Natural killer cell (primary cell): Measurements from ENCODE around the gene LY6G6F. TPM values are rescaled to one million over a fixed set of nuclear protein-coding genes. Genes with fewer than 3 reads are reported as not detected.
A peak's percentile ranks its signal among the peaks of the same experiment; 100 is the strongest.

Source experiments
- ATAC-seq, 3 donors: fragments of 150-1000 bp in 2 of 3; fragments of 200-7000 bp in 1 of 3; cut with Tn5 transposase; 1 replicate in 1 of 3; 2 replicates in 2 of 3; pipeline ENCODE4 v1.10.0; 2021; ENCODE audit warnings: mild to moderate bottlenecking in 2 of 3, moderate library complexity in 2 of 3
- DNase-seq, 2 donors: peaks; one replicate each; pipeline versions ENCODE4 v3.0.0 to v3.0.0-alpha.2; 2013 to 2021; ENCODE audit warnings: mixed read lengths in 1 of 2
- H3K27ac ChIP-seq: one replicate; pipeline ENCODE4 v1.5.1; 2013; ENCODE audit warnings: mild to moderate bottlenecking, low read length
- H3K27me3 ChIP-seq: one replicate; pipeline ENCODE4 v1.6.1; 2013; ENCODE audit warnings: low read length; ENCODE audit not compliant: control insufficient read depth, insufficient read depth
- H3K36me3 ChIP-seq: one replicate; pipeline ENCODE4 v1.6.1; 2013; ENCODE audit warnings: low read length; ENCODE audit not compliant: control insufficient read depth, insufficient read depth
- H3K4me1 ChIP-seq: one replicate; pipeline ENCODE4 v1.6.1; 2013; ENCODE audit warnings: low read length; ENCODE audit not compliant: control insufficient read depth, insufficient read depth
- H3K4me3 ChIP-seq: one replicate; pipeline ENCODE4 v1.5.1; 2013; ENCODE audit warnings: low read length
- H3K9me3 ChIP-seq: one replicate; pipeline ENCODE4 v1.6.1; 2013; ENCODE audit warnings: low read length; ENCODE audit not compliant: control insufficient read depth, insufficient read depth
- H3K27ac Mint-ChIP-seq, 2 donors: one replicate each; pipeline ENCODE4 v1.8.0; 2022; ENCODE audit warnings: mild to moderate bottlenecking in 2 of 2, mixed read lengths in 2 of 2, moderate library complexity in 1 of 2
- H3K27me3 Mint-ChIP-seq, 2 donors: one replicate each; pipeline ENCODE4 v1.8.0; 2022; ENCODE audit warnings: low read depth in 2 of 2, mixed read lengths in 2 of 2
- H3K36me3 Mint-ChIP-seq: one replicate; pipeline ENCODE4 v1.8.0; 2022; ENCODE audit warnings: mixed read lengths
- H3K4me1 Mint-ChIP-seq, 2 donors: one replicate each; pipeline ENCODE4 v1.8.0; 2022; ENCODE audit warnings: mixed read lengths in 2 of 2
- H3K4me3 Mint-ChIP-seq: one replicate; pipeline ENCODE4 v1.8.0; 2022; ENCODE audit warnings: mild to moderate bottlenecking, moderate library complexity, mixed read lengths
- H3K9me3 Mint-ChIP-seq, 2 donors: one replicate each; pipeline ENCODE4 v1.8.0; 2022; ENCODE audit warnings: mixed read lengths in 2 of 2
- WGBS: methylation state at CpG from one replicate; pipeline ENCODE4 v1.1.7; 2013; ENCODE audit warnings: missing lambda C conversion rate; ENCODE audit not compliant: insufficient coverage; 5-methylcytosine and 5-hydroxymethylcytosine counted together
- intact Hi-C: fragments of 100-400 bp; cut with micrococcal nuclease; formaldehyde crosslinking; loops from one replicate; pipeline ENCODE4 v1.14.2; 2022
- total RNA-seq, 4 donors: library from RNA; stranded (reverse); fragments of 120-200 nt in 1 of 4; gene quantifications; one replicate each; pipeline versions ENCODE4 v1.2.3 to v1.2.4, GENCODE V29; 2013 to 2022
- TF ChIP-seq, protein P1 (sequence below): fragments of 200-600 bp; IDR thresholded peaks from one replicate; pipeline ENCODE4 v1.8.0; 2022; ENCODE audit warnings: antibody characterized with exemption

Gene LY6G6F
- total RNA-seq, 3 donors from 2014 or later (not counting 1 experiment from before 2014, with no cell fraction given) = 0.97 to 3.2 (median 1.4) TPM

DNA sequence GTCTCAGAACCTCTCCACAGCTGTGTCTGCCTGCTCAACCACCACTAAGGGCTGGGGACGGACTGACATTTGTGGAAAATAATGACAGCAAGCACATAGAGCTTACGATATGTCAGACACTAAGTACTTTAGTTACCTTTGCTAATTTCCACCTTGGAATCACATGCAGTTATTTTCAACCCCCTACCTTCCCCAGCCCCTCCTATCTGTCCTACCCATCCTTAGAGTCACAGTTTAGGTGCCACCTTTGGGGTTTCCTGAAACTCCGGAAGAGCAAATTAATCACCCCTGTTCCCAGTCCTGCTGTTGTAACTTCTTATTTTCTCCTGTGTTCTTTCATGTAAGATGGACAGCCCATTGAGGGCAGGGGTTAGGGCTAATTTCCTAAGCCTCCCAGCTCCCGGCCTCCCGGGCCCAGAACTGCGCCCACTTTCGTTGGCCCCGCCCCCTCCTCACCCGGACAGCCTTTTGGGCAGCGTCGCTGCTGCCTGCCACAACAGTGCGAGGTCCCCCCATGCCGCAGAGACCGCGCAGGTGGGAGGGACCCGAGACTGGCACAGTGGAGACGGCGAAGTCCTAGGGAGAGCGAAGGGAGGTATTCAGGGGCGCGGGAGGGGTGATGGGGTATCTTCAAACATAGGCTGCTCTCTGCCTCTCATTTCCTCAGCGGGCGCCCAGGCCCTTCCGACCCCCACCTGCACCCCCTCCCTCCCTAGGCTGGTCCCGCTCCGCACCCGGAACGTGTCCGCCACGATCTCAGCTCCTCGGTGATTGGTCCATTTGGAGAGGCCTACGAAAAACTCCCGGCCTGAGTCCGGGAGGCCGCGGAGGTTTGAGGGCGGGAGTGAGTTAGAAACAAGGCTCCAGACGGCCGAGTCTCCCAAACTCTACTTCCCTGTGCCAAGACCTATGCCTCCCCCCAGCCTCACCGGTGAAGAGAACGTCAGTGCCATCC, 21.3 kb downstream of the LY6G6F start:
- no peaks in the 10 kb centered on the region for H3K27me3 Mint-ChIP-seq
- peak overlapping the region; percentile 90 to 91 for H3K27ac Mint-ChIP-seq
- peak overlapping the region; percentile 97 for H3K4me3 Mint-ChIP-seq
- peaks cover 56 to 70% of the 10 kb centered on the region in 2 donors for H3K4me1 Mint-ChIP-seq
- H3K36me3 ChIP-seq = peaks cover 36% of the 10 kb centered on the region
- ATAC-seq (peak in 1 of 3 donors; percentile 18), DNase-seq (peak in 1 of 2 donors; percentile 42)
- H3K9me3 Mint-ChIP-seq = no peaks in the 10 kb centered on the region
- H3K4me3 ChIP-seq = no peak overlapping the region
- WGBS = 86% methylated on average over 41 of the region's 41 CpGs
- no peaks in the 10 kb centered on the region for H3K27me3 ChIP-seq
- TF ChIP-seq, protein P1, sequence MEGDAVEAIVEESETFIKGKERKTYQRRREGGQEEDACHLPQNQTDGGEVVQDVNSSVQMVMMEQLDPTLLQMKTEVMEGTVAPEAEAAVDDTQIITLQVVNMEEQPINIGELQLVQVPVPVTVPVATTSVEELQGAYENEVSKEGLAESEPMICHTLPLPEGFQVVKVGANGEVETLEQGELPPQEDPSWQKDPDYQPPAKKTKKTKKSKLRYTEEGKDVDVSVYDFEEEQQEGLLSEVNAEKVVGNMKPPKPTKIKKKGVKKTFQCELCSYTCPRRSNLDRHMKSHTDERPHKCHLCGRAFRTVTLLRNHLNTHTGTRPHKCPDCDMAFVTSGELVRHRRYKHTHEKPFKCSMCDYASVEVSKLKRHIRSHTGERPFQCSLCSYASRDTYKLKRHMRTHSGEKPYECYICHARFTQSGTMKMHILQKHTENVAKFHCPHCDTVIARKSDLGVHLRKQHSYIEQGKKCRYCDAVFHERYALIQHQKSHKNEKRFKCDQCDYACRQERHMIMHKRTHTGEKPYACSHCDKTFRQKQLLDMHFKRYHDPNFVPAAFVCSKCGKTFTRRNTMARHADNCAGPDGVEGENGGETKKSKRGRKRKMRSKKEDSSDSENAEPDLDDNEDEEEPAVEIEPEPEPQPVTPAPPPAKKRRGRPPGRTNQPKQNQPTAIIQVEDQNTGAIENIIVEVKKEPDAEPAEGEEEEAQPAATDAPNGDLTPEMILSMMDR = no peak
- peak overlapping the region; percentile 63 for H3K27ac ChIP-seq
- peaks cover 62% of the 10 kb centered on the region for H3K4me1 ChIP-seq
- no peaks in the 10 kb centered on the region for H3K9me3 ChIP-seq
- intact Hi-C loops = no loop called here
- peaks cover 16% of the 10 kb centered on the region for H3K36me3 Mint-ChIP-seq

DNA sequence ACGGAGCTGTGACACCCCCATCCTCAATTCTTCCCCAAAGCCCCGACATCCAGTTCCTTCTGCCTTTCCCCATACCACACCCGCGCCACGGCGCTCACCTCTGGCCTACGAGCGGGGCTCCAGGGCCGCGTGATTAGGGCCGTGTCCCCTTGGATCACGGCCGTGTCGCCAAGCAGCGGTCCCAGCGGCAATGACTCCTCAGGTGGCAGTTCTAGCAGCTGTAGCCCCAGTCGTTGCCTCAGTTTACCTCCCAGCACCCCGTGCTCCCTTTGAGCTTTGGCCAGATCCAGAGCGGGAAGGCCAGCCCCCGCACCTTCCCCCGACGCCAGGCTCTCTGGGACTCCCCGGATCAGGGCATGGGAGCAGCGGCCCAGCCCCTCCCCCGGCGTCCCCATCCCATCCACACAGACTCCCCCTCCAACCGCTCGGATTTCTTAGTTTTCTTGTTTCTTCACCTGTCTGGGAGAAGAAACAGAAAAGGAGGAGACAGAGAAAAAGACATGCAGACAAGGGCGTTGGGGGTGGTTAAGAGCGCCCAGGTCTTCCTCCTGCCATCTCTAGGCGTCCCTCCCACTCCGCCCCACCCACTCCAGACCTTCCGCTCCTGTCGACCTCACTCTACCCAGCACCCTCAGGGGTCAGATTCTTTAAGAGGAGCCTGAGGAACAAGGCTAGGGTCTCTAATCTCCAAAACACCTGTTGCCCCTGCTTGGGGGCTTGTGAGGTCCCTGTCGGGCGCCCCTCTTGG, 22.3 kb downstream of the LY6G6F start, which contains the start of gene DDAH2:
Gene DDAH2, minus strand, starts transcription at position 533 of the 748 bp plus-strand sequence. Its CDS starts 138 bp downstream, at position 395.
- Histone ChIP-seq H3K4me3 (peak within 1 kb of the TSS; percentile 75), H3K27ac (peak within 1 kb of the TSS; percentile 64), H3K4me1 (peaks cover 62% of the 10 kb centered on the region), H3K27me3 (no peaks in the 10 kb centered on the region), H3K36me3 (peaks cover 45% of the 10 kb centered on the region), H3K9me3 (no peaks in the 10 kb centered on the region)
- Mint-ChIP-seq H3K9me3 (no peaks in the 10 kb centered on the region), H3K4me1 (peaks cover 56 to 70% of the 10 kb centered on the region in 2 donors), H3K4me3 (peak within 1 kb of the TSS; percentile 97), H3K27ac (peak within 1 kb of the TSS; percentile 90 to 91), H3K36me3 (peaks cover 16% of the 10 kb centered on the region), H3K27me3 (no peaks in the 10 kb centered on the region)
- peak; percentile 20 to 36 (median 23) for ATAC-seq
- 37% methylated on average over 31 of the region's 36 CpGs for WGBS
- TF ChIP-seq, protein P1 = no peak
- DNase-seq = no peak
- intact Hi-C loops = loop anchor here (1.0 kb wide), 1 partner anchor 40 kb away; no protein-coding TSS in a partner anchor

DNA sequence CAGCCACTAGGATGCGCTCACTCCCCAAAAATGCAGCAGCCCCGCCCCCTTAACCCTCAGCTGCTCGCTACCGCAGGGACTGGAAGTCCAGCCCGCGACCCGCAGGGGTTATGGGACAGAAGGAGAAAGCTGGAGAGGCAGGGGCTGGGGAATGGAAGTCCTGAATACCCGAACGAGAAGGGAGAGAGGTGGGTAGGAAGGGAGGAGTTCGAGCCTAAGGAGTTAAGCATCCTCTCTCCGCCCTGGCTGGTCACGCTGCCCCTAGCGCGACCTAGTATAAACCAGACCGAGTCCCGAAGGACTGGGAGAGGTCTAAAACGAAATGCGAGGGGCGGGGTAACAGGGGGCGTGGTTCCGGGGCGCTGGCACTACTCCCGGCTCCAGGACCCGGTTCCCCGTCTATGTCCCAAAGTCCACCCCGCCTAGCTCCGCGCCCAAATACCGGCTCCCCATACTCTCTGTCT, 22.9 kb downstream of the LY6G6F start:
- peaks cover 52 to 72% of the 10 kb centered on the region in 2 donors for H3K4me1 Mint-ChIP-seq
- H3K4me1 ChIP-seq = peaks cover 65% of the 10 kb centered on the region

More for the DNA sequence above, 22.9 kb downstream of the LY6G6F start:
- H3K36me3 ChIP-seq = peaks cover 49% of the 10 kb centered on the region
- Mint-ChIP-seq H3K27me3 (no peaks in the 10 kb centered on the region), H3K9me3 (no peaks in the 10 kb centered on the region), H3K4me3 (peak overlapping the region; percentile 97), H3K27ac (peak overlapping the region; percentile 90 to 91), H3K36me3 (peaks cover 16% of the 10 kb centered on the region)
- H3K27ac ChIP-seq = peak overlapping the region; percentile 64
- intact Hi-C loops = loop anchor here (1.0 kb wide), 1 partner anchor 40 kb away; no protein-coding TSS in a partner anchor
- H3K9me3 ChIP-seq = no peaks in the 10 kb centered on the region
- under 1% methylated on average over 28 of the region's 29 CpGs for WGBS
- H3K27me3 ChIP-seq = no peaks in the 10 kb centered on the region
- TF ChIP-seq, protein P1 = peak; percentile 93
- DNase-seq = peak; percentile 81 to 90
- peak; percentile 69 to 83 (median 74) for ATAC-seq
- peak overlapping the region; percentile 75 for H3K4me3 ChIP-seq
